ENCODE results near the gene GPR32.
A peak's percentile ranks its signal among the peaks of the same experiment; 100 is the strongest.
"Not testable (repeated sequence)": the region's sequence is repeated elsewhere in the genome, so short reads cannot be mapped to it uniquely, and the experiment has no call there.

GPR32 gene, protein sequence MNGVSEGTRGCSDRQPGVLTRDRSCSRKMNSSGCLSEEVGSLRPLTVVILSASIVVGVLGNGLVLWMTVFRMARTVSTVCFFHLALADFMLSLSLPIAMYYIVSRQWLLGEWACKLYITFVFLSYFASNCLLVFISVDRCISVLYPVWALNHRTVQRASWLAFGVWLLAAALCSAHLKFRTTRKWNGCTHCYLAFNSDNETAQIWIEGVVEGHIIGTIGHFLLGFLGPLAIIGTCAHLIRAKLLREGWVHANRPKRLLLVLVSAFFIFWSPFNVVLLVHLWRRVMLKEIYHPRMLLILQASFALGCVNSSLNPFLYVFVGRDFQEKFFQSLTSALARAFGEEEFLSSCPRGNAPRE

DNA sequence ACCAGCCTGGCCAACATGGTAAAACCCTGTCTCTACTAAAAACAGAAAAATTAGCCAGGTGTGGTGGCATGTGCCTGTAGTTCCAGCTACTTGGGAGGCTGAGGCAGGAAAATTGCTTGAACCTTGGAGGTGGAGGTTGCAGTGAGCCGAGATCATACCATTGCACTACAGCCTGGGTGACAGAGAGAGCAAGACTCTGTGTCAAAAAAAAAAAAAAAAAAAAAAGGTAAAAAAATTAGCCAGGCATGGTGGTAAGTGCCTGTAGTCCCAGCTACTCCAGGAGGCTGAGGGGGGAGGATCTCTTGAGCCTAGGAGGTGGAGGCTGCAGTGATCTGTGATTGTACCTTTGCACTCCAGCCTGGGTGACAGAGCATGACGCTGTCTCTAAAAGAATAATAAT, at the start of gene GPR32:
Gene GPR32 (plus strand): TSS at position 301 of the 400 bp plus-strand sequence. CDS start 137 bp downstream, outside the sequence.
- H3K27ac ChIP-seq, result not testable (repeated sequence)

DNA sequence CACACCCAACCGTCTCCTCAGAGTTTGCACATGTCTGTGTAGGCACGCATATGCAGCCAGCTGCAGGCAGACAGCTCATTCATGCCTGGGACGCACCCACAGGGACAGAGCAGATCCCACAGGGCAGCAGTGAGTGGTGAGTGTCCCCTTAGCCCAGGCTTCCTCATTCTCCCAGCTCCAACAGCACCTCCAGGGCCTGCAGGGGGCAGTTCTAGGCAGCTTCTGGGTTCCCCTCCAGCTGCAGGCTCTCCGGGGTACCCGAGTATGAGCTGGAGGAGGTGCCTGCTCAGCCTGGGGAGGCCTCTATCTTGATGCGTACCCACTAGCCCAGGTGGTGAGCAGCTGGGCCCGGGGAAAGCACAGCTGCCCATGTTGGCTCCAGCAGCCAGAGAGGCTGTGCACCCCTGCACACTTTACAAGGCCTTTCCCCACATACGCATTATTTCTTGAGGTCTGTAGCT, 49.3 kb upstream of the GPR32 start:
- no peak overlapping the region for H3K27ac ChIP-seq
- TF ChIP-seq, protein P1, sequence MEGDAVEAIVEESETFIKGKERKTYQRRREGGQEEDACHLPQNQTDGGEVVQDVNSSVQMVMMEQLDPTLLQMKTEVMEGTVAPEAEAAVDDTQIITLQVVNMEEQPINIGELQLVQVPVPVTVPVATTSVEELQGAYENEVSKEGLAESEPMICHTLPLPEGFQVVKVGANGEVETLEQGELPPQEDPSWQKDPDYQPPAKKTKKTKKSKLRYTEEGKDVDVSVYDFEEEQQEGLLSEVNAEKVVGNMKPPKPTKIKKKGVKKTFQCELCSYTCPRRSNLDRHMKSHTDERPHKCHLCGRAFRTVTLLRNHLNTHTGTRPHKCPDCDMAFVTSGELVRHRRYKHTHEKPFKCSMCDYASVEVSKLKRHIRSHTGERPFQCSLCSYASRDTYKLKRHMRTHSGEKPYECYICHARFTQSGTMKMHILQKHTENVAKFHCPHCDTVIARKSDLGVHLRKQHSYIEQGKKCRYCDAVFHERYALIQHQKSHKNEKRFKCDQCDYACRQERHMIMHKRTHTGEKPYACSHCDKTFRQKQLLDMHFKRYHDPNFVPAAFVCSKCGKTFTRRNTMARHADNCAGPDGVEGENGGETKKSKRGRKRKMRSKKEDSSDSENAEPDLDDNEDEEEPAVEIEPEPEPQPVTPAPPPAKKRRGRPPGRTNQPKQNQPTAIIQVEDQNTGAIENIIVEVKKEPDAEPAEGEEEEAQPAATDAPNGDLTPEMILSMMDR (conservative IDR thresholded peaks at IDR 0.05), result no peak

DNA sequence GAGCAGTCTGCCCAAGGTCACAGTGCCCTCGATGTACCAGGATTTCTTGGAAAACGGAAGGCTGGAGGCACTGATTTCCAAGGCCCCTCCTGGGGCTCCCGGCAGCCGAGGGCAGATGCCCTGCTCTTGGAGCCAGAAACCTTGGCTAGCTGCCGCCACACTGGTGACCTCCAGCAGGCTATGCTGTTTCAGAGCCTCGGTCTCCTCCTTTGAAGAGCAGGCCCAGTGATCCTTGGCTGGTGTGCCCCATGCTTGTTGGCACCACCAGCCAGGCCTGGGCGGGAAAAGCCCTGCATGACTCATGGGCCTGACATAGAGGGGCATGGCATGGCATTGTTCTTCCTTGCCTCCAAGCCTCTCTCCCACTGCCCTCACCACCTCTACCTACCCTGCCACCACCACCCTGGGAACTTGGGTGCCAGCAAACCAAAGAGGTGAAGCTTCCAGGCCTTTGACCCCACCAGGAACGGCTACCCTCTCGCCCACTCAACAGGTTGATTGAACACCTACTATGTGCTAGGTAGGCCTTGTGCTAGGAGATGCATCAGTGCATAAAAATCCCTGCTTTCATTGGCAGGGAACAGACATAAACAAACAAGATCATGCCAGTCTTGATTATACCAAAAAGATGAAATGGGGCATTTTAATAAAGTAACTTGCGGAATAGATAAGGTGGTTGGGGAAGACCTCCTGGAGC, 48.7 kb upstream of the GPR32 start:
- TF ChIP-seq, protein P1 (conservative IDR thresholded peaks at IDR 0.05), result no peak
- H3K27ac ChIP-seq, result no peak overlapping the region

GRCh38 chr19:50722201-50723013, 47.9 kb upstream of the GPR32 start:
- TF ChIP-seq, protein P1 (conservative IDR thresholded peaks at IDR 0.05), result no peak
- no peak overlapping the region for H3K27ac ChIP-seq

- TF ChIP-seq, protein P1 (conservative IDR thresholded peaks at IDR 0.05), result no peak
- H3K27ac ChIP-seq, result peak within 1 kb of the TSS; percentile 82
These were observed 47.2 kb upstream of the GPR32 start, which contains the start of gene CLEC11A for GRCh38 chr19:50723069-50723468. Gene CLEC11A, plus strand, starts transcription at chr19:50723364. Its CDS starts 162 bp downstream, at chr19:50723526.

GRCh38 chr19:50723735-50724521, 46.3 kb upstream of the GPR32 start:
- TF ChIP-seq, protein P1 (conservative IDR thresholded peaks at IDR 0.05), result no peak
- H3K27ac ChIP-seq, result peak overlapping the region; percentile 82

- peak overlapping the region; percentile 82 for H3K27ac ChIP-seq
- TF ChIP-seq, protein P1 (conservative IDR thresholded peaks at IDR 0.05), result peak; percentile 90
These were observed 45.6 kb upstream of the GPR32 start for GRCh38 chr19:50724522-50725217.

Data from VCaP (cell line).